HT-29 (cell line): Measurements from ENCODE around the gene NUP88. TPM values are rescaled to one million over a fixed set of nuclear protein-coding genes. Genes with fewer than 3 reads are reported as not detected.

Source experiments
- DNase-seq: peaks from one replicate; pipeline ENCODE4 v3.0.0-alpha.2; 2015; ENCODE audit warnings: low spot score
- total RNA-seq: library from RNA; depleted of rRNA; stranded (reverse); fragments of >200 nt; shearing (Covaris generic); gene quantifications from 2 replicates; pipeline ENCODE4 v1.2.3, GENCODE V29; 2014; rRNA removed

NUP88 gene
- total RNA-seq, 1 experiment from 2014 or later = 62.4 TPM

DNA sequence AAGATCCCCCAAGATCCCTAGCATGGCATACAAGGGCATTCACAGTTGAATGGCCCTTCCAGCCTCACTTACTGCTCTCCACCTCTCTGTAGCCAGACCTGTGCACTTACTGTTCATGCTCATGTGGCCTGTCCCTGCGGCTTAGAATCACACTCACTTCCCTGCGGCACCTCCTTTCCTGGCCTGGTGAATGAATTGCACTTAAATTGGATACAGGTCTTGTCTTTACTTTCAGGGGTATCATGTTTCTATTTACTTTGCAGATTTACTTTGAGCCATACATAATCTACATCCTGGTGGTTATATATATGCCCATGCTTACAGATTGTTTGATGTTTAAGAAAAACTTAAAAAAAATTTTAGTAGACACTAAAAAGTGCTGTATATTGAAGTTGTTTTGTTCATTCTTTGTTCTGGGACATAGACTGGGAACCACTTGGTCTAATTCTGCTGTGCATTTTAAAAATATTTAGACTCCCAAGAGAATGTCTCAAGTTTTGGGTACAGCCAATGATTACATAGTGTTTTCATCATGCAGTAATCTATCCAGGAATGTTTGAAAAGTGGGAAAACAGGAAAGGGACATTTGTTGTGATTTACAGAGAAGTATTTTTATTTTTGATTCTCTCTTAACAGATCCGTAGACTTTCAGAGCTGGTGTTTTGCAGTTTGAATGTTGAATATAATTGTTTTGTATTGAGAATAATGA, 63.9 kb downstream of the NUP88 start:
- no peak for DNase-seq

- no peak for DNase-seq
Observed at GRCh38 chr17:5354886-5355415, 64.5 kb downstream of the NUP88 start.

DNA sequence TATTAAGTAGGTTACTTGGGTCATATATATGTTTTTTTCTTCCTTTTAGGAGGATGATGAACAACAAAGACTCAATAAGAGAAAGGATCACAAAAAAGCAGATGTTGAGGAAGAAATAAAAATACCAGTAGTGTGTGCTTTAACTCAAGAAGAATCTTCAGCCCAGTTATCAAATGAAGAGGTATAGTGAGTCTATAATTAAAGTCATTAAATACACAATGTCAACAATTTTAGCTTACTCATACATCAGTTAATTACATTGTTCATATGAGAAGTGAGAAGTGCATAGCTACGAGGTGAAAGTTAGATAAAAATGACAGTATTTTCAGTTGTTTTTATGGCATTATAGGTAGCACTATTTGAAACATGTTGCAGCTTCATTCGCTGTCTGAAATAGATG, 65.2 kb downstream of the NUP88 start:
- no peak for DNase-seq

GRCh38 chr17:5352681-5353289, 66.7 kb downstream of the NUP88 start:
- DNase-seq = no peak

GRCh38 chr17:5344914-5345313, 74.5 kb downstream of the NUP88 start:
- no peak for DNase-seq

Other genes with a start within 250 kb of the NUP88 start
- gene ZNF594, start 227.8 kb downstream of the NUP88 start, total RNA-seq = 6.8 and 7.4 TPM in 2 replicates
- gene SCIMP, start 184.8 kb downstream of the NUP88 start, total RNA-seq = not detected in 2 replicates
- gene RABEP1, start 137.4 kb downstream of the NUP88 start, total RNA-seq = 10.8 and 16.1 TPM in 2 replicates
- gene RPAIN, start 520 bp upstream of the NUP88 start, total RNA-seq = 38.2 and 38.5 TPM in 2 replicates
- 189 and 236 TPM in 2 replicates for gene C1QBP, start 19.5 kb upstream of the NUP88 start, total RNA-seq
- 9.4 and 9.9 TPM in 2 replicates for gene DHX33, start 49.3 kb upstream of the NUP88 start, total RNA-seq
- gene DERL2, start 66.5 kb upstream of the NUP88 start, total RNA-seq = 12.0 and 18.3 TPM in 2 replicates
- 8.2 and 10.5 TPM in 2 replicates for gene MIS12, start 66.9 kb upstream of the NUP88 start, total RNA-seq
- 0.05 TPM in 1 of 2 replicates, not detected in the other for gene NLRP1, start 164.8 kb upstream of the NUP88 start, total RNA-seq